Ishikawa (cell line): ENCODE measurements around the gene ETV5.

Experiments
- CEBPB ChIP-seq: IDR thresholded peaks from 2 replicates; pipeline ENCODE4 v1.6.1; 2012
- CREB1 ChIP-seq: IDR thresholded peaks from 2 replicates; pipeline ENCODE4 v1.6.1; 2012; ENCODE audit warnings: low read depth
- EGR1 ChIP-seq: IDR thresholded peaks from 2 replicates; pipeline ENCODE4 v1.6.1; 2012
- EP300 ChIP-seq: IDR thresholded peaks from 2 replicates; pipeline ENCODE4 v1.6.1; 2012; ENCODE audit warnings: borderline replicate concordance
- FOXM1 ChIP-seq: IDR thresholded peaks from 2 replicates; pipeline ENCODE4 v1.6.1; 2012; ENCODE audit warnings: low read depth, borderline replicate concordance
- MAX ChIP-seq: IDR thresholded peaks from 2 replicates; pipeline ENCODE4 v1.6.1; 2012
- NFIC ChIP-seq: IDR thresholded peaks from 2 replicates; pipeline ENCODE4 v1.6.1; 2012
- RAD21 ChIP-seq: IDR thresholded peaks from 2 replicates; pipeline ENCODE4 v1.6.1; 2012; ENCODE audit warnings: low read depth
- REST ChIP-seq: IDR thresholded peaks from 2 replicates; pipeline ENCODE4 v1.6.1; 2012; ENCODE audit warnings: low read depth, mild to moderate bottlenecking
- TAF1 ChIP-seq: IDR thresholded peaks from 2 replicates; pipeline ENCODE4 v1.6.1; 2012; ENCODE audit warnings: low read depth, mild to moderate bottlenecking
- TCF12 ChIP-seq: IDR thresholded peaks from 2 replicates; pipeline ENCODE4 v1.6.1; 2012; ENCODE audit warnings: low read depth
- TEAD4 ChIP-seq: IDR thresholded peaks from 2 replicates; pipeline ENCODE4 v1.6.1; 2012
- USF1 ChIP-seq: IDR thresholded peaks from 2 replicates; pipeline ENCODE4 v1.6.1; 2012
- YY1 ChIP-seq: IDR thresholded peaks from 2 replicates; pipeline ENCODE4 v1.6.1; 2012; ENCODE audit warnings: low read depth
- ZBTB7A ChIP-seq: IDR thresholded peaks from 2 replicates; pipeline ENCODE4 v1.6.1; 2012; ENCODE audit warnings: low read depth

The ETV5 gene

GRCh38 chr3:186097317-186097662 is 11.6 kb downstream of the ETV5 start:
- TF ChIP-seq CREB1, result no peak
- TF ChIP-seq TEAD4, result no peak
- TF ChIP-seq RAD21, result no peak
- TF ChIP-seq TCF12, result no peak
- TF ChIP-seq EP300, result no peak

GRCh38 chr3:186096290-186096689 is 12.6 kb downstream of the ETV5 start:
- TF ChIP-seq USF1 (no peak), EP300 (no peak), TEAD4 (no peak), CREB1 (no peak), TAF1 (no peak)

GRCh38 chr3:186095561-186096081 is 13.3 kb downstream of the ETV5 start:
- TF ChIP-seq FOXM1 (no peak), MAX (no peak), YY1 (no peak), NFIC (no peak), RAD21 (no peak), CREB1 (no peak), EP300 (no peak), ZBTB7A (no peak), TEAD4 (no peak), USF1 (no peak), TCF12 (no peak), TAF1 (no peak), REST (no peak), EGR1 (no peak), CEBPB (no peak)

GRCh38 chr3:186094696-186095425 is 14.0 kb downstream of the ETV5 start:
- no peak for TF ChIP-seq EGR1
- no peak for TF ChIP-seq REST
- TF ChIP-seq YY1, result no peak
- TF ChIP-seq NFIC, result no peak
- no peak for TF ChIP-seq TCF12
- no peak for TF ChIP-seq USF1
- TF ChIP-seq TAF1, result no peak
- no peak for TF ChIP-seq TEAD4
- TF ChIP-seq EP300, result no peak
- TF ChIP-seq FOXM1, result no peak
- TF ChIP-seq CREB1, result no peak
- no peak for TF ChIP-seq CEBPB

- no peak for TF ChIP-seq RAD21
- no peak for TF ChIP-seq CEBPB
- no peak for TF ChIP-seq TAF1
- TF ChIP-seq TEAD4, result no peak
- TF ChIP-seq FOXM1, result no peak
- no peak for TF ChIP-seq ZBTB7A
Observed at GRCh38 chr3:186094271-186094670, 14.6 kb downstream of the ETV5 start.

GRCh38 chr3:186093271-186093900 is 15.5 kb downstream of the ETV5 start:
- TF ChIP-seq TEAD4, result no peak
- TF ChIP-seq RAD21, result peak; percentile 36
- no peak for TF ChIP-seq EP300
